ENCODE measurements around the gene RXRA.

The RXRA gene

GRCh38 chr9:134287591-134288491 is 38.4 kb upstream of the RXRA start:
- Histone ChIP-seq H3K9me3 (replicated peaks; ENCODE audit: low read length) (no peaks in the 10 kb centered on the region), H3K27me3 (ENCODE audit: control insufficient read depth, insufficient read depth, low read length) (peaks cover 43% of the 10 kb centered on the region), H3K4me1 (ENCODE audit: control insufficient read depth, insufficient read depth, low read length) (peaks cover 5% of the 10 kb centered on the region), H3K9ac (ENCODE audit: low read depth, low read length) (no peak overlapping the region), H3K4me3 (ENCODE audit: low read length) (no peak overlapping the region), H3K36me3 (ENCODE audit: insufficient read depth, low read length) (no peaks in the 10 kb centered on the region), H3K4me2 (ENCODE audit: low read length) (no peak overlapping the region)

GRCh38 chr9:134288746-134289145 is 37.5 kb upstream of the RXRA start:
- no peaks in the 10 kb centered on the region for H3K9me3 ChIP-seq (replicated peaks; ENCODE audit: low read length)
- H3K4me3 ChIP-seq (ENCODE audit: low read length): no peak overlapping the region
- no peak overlapping the region for H3K4me2 ChIP-seq (ENCODE audit: low read length)
- no peaks in the 10 kb centered on the region for H3K36me3 ChIP-seq (ENCODE audit: insufficient read depth, low read length)
- H3K27me3 ChIP-seq (ENCODE audit: control insufficient read depth, insufficient read depth, low read length): peaks cover 37% of the 10 kb centered on the region
- H3K9ac ChIP-seq (ENCODE audit: low read depth, low read length): no peak overlapping the region
- peaks cover 5% of the 10 kb centered on the region for H3K4me1 ChIP-seq (ENCODE audit: control insufficient read depth, insufficient read depth, low read length)

- Histone ChIP-seq H3K4me2 (ENCODE audit: low read length) (no peak overlapping the region), H3K9me3 (replicated peaks; ENCODE audit: low read length) (no peaks in the 10 kb centered on the region), H3K4me1 (ENCODE audit: control insufficient read depth, insufficient read depth, low read length) (peaks cover 11% of the 10 kb centered on the region), H3K4me3 (ENCODE audit: low read length) (no peak overlapping the region), H3K9ac (ENCODE audit: low read depth, low read length) (no peak overlapping the region), H3K36me3 (ENCODE audit: insufficient read depth, low read length) (no peaks in the 10 kb centered on the region), H3K27me3 (ENCODE audit: control insufficient read depth, insufficient read depth, low read length) (peaks cover 32% of the 10 kb centered on the region)
Observed at GRCh38 chr9:134289241-134289875, 36.9 kb upstream of the RXRA start.

GRCh38 chr9:134290603-134291451 is 35.4 kb upstream of the RXRA start:
- no peaks in the 10 kb centered on the region for H3K36me3 ChIP-seq (ENCODE audit: insufficient read depth, low read length)
- H3K4me2 ChIP-seq (ENCODE audit: low read length): no peak overlapping the region
- H3K4me1 ChIP-seq (ENCODE audit: control insufficient read depth, insufficient read depth, low read length): peaks cover 11% of the 10 kb centered on the region
- H3K9me3 ChIP-seq (replicated peaks; ENCODE audit: low read length): no peaks in the 10 kb centered on the region
- no peak overlapping the region for H3K4me3 ChIP-seq (ENCODE audit: low read length)
- H3K9ac ChIP-seq (ENCODE audit: low read depth, low read length): no peak overlapping the region
- peaks cover 43% of the 10 kb centered on the region for H3K27me3 ChIP-seq (ENCODE audit: control insufficient read depth, insufficient read depth, low read length)

- Histone ChIP-seq H3K36me3 (ENCODE audit: insufficient read depth, low read length) (no peaks in the 10 kb centered on the region), H3K9me3 (replicated peaks; ENCODE audit: low read length) (no peaks in the 10 kb centered on the region), H3K4me1 (ENCODE audit: control insufficient read depth, insufficient read depth, low read length) (peaks cover 11% of the 10 kb centered on the region), H3K4me2 (ENCODE audit: low read length) (no peak overlapping the region), H3K27me3 (ENCODE audit: control insufficient read depth, insufficient read depth, low read length) (peaks cover 47% of the 10 kb centered on the region), H3K4me3 (ENCODE audit: low read length) (no peak overlapping the region), H3K9ac (ENCODE audit: low read depth, low read length) (no peak overlapping the region)
Observed at GRCh38 chr9:134291452-134291881, 34.8 kb upstream of the RXRA start.

- Histone ChIP-seq H3K4me2 (ENCODE audit: low read length) (no peak overlapping the region), H3K4me1 (ENCODE audit: control insufficient read depth, insufficient read depth, low read length) (peaks cover 11% of the 10 kb centered on the region), H3K9ac (ENCODE audit: low read depth, low read length) (no peak overlapping the region), H3K27me3 (ENCODE audit: control insufficient read depth, insufficient read depth, low read length) (peaks cover 43% of the 10 kb centered on the region), H3K9me3 (replicated peaks; ENCODE audit: low read length) (no peaks in the 10 kb centered on the region), H3K36me3 (ENCODE audit: insufficient read depth, low read length) (no peaks in the 10 kb centered on the region), H3K4me3 (ENCODE audit: low read length) (no peak overlapping the region)
Observed at GRCh38 chr9:134291961-134292871, 34.0 kb upstream of the RXRA start.

- Histone ChIP-seq H3K4me3 (ENCODE audit: low read length) (no peak overlapping the region), H3K9me3 (replicated peaks; ENCODE audit: low read length) (no peaks in the 10 kb centered on the region), H3K9ac (ENCODE audit: low read depth, low read length) (no peak overlapping the region), H3K4me2 (ENCODE audit: low read length) (peak overlapping the region; percentile 77), H3K4me1 (ENCODE audit: control insufficient read depth, insufficient read depth, low read length) (peaks cover 11% of the 10 kb centered on the region), H3K36me3 (ENCODE audit: insufficient read depth, low read length) (no peaks in the 10 kb centered on the region), H3K27me3 (ENCODE audit: control insufficient read depth, insufficient read depth, low read length) (peaks cover 43% of the 10 kb centered on the region)
Observed at GRCh38 chr9:134293031-134293521, 33.2 kb upstream of the RXRA start.

- Histone ChIP-seq H3K9ac (ENCODE audit: low read depth, low read length) (peak overlapping the region; percentile 55), H3K9me3 (replicated peaks; ENCODE audit: low read length) (no peaks in the 10 kb centered on the region), H3K4me2 (ENCODE audit: low read length) (peak overlapping the region; percentile 77), H3K27me3 (ENCODE audit: control insufficient read depth, insufficient read depth, low read length) (peaks cover 45% of the 10 kb centered on the region), H3K36me3 (ENCODE audit: insufficient read depth, low read length) (no peaks in the 10 kb centered on the region), H3K4me3 (ENCODE audit: low read length) (peak overlapping the region; percentile 57), H3K4me1 (ENCODE audit: control insufficient read depth, insufficient read depth, low read length) (peaks cover 11% of the 10 kb centered on the region)
Observed at GRCh38 chr9:134293611-134294152, 32.6 kb upstream of the RXRA start.

- H3K9ac ChIP-seq (ENCODE audit: low read depth, low read length): peak overlapping the region; percentile 55
- H3K4me3 ChIP-seq (ENCODE audit: low read length): peak overlapping the region; percentile 57
- H3K4me2 ChIP-seq (ENCODE audit: low read length): peak overlapping the region; percentile 77
- no peaks in the 10 kb centered on the region for H3K9me3 ChIP-seq (replicated peaks; ENCODE audit: low read length)
- no peaks in the 10 kb centered on the region for H3K36me3 ChIP-seq (ENCODE audit: insufficient read depth, low read length)
- peaks cover 48% of the 10 kb centered on the region for H3K27me3 ChIP-seq (ENCODE audit: control insufficient read depth, insufficient read depth, low read length)
- H3K4me1 ChIP-seq (ENCODE audit: control insufficient read depth, insufficient read depth, low read length): peaks cover 11% of the 10 kb centered on the region
Observed at GRCh38 chr9:134294153-134295071, 31.8 kb upstream of the RXRA start.

Data from skeletal muscle satellite cell (primary cell).